ENCODE data around the gene ARL6IP6. TPM values are rescaled to one million over a fixed set of nuclear protein-coding genes. Genes with fewer than 3 reads are reported as not detected.
"Not testable (repeated sequence)": the region's sequence is repeated elsewhere in the genome, so short reads cannot be mapped to it uniquely, and the experiment has no call there.

ARL6IP6 gene
- total RNA-seq, 1 donor from 2014 or later: 26.6 TPM

DNA sequence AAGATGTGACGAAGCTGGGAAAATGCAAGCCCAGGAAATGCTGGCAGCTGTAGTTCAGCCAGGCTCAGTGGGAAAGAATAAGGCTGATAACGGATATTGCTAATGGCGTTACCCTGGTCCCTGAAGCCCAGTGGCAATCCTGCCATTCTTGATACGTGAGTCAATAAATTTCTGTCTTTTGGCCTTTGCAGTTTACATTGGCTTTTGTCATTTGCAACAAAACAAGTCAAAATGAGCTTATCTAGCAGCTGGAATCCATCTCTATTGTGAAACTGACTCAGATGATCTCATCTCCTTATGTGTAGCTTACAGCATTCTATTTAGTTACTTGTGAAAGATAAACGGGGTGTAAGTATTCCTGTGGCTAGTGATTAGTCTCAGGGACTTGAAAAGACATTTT lies 43.8 kb downstream of the ARL6IP6 start:
- H3K9me3 Mint-ChIP-seq: no peaks in the 10 kb centered on the region
- H3K4me1 Mint-ChIP-seq (ENCODE audit: unreplicated experiment): no peaks in the 10 kb centered on the region
- no peak overlapping the region for H3K27ac Mint-ChIP-seq
- no peak overlapping the region for H3K4me3 Mint-ChIP-seq
- TF ChIP-seq, protein P1, sequence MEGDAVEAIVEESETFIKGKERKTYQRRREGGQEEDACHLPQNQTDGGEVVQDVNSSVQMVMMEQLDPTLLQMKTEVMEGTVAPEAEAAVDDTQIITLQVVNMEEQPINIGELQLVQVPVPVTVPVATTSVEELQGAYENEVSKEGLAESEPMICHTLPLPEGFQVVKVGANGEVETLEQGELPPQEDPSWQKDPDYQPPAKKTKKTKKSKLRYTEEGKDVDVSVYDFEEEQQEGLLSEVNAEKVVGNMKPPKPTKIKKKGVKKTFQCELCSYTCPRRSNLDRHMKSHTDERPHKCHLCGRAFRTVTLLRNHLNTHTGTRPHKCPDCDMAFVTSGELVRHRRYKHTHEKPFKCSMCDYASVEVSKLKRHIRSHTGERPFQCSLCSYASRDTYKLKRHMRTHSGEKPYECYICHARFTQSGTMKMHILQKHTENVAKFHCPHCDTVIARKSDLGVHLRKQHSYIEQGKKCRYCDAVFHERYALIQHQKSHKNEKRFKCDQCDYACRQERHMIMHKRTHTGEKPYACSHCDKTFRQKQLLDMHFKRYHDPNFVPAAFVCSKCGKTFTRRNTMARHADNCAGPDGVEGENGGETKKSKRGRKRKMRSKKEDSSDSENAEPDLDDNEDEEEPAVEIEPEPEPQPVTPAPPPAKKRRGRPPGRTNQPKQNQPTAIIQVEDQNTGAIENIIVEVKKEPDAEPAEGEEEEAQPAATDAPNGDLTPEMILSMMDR (conservative IDR thresholded peaks at IDR 0.05): no peak
- DNase-seq (ENCODE audit: extremely low spot score, unreplicated experiment): no peak
- no peaks in the 10 kb centered on the region for H3K27me3 Mint-ChIP-seq
- H3K36me3 Mint-ChIP-seq: peaks cover 24% of the 10 kb centered on the region

DNA sequence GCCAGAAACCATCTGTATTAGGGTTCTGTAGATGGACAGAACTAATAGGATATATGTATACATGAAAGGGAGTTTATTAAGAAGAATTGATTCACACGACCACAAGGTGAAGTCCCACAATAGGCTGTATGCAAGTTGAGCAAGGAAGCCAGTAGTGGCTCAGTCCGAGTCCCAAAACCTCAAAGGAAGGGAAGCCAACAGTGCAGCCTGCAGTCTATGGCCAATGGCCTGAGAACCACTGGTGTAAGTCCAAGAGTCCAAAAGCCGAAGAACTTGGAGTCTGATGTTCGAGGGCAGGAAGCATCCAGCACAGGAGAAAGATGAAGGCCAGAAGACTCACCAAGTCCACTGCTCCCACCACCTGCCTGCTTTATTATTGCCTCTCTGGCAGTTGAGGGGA lies 44.8 kb downstream of the ARL6IP6 start:
- not testable (repeated sequence) for H3K27me3 Mint-ChIP-seq; H3K27ac Mint-ChIP-seq; H3K9me3 Mint-ChIP-seq; DNase-seq (ENCODE audit: extremely low spot score, unreplicated experiment); H3K4me1 Mint-ChIP-seq (ENCODE audit: unreplicated experiment); H3K4me3 Mint-ChIP-seq
- H3K36me3 Mint-ChIP-seq: peaks cover 24% of the 10 kb centered on the region

DNA sequence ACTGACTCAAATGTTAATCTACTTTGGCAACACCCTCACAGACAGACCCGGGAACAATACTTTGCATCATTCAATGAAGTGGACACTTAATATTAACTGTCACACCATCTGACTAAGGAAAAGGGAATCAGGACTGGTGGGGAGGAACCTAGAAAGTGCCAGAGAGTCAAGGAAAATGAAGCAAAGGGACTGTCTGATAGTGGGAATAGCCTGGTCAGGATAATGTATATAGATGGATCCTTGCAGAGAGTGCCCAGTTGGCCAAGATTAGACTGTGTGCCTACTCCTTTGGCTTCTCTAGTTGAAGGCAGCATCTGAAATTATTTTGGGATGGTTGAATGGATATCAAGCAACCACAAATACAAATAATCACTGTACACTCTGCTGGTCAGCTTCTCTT lies 45.2 kb downstream of the ARL6IP6 start:
- DNase-seq (ENCODE audit: extremely low spot score, unreplicated experiment): no peak

DNA sequence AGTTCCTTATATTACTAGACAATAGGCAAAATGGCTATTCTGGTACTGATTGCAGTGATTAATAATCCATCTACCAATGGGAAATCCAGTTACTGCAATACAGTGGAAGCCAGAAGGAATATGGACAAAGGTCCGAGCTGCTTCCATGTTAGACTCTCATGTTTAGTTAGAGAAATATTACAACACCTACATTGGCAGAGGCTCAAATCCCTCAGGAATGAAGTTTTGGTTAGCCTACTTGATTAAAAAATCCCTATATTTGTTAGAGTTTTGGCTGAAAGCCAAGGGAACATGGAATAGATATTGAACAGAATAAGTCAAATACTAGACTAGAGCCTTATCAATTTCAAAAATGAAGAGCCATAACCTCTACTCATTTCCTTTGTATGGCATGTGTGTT lies 48.5 kb downstream of the ARL6IP6 start:
- Mint-ChIP-seq H3K27me3 (no peaks in the 10 kb centered on the region), H3K36me3 (peaks cover 10% of the 10 kb centered on the region), H3K4me1 (ENCODE audit: unreplicated experiment) (no peaks in the 10 kb centered on the region), H3K27ac (no peak overlapping the region), H3K4me3 (no peak overlapping the region), H3K9me3 (no peaks in the 10 kb centered on the region)
- no peak for DNase-seq (ENCODE audit: extremely low spot score, unreplicated experiment)
- TF ChIP-seq, protein P1 (conservative IDR thresholded peaks at IDR 0.05): no peak

More for the DNA sequence above, 45.2 kb downstream of the ARL6IP6 start:
- H3K27me3 Mint-ChIP-seq: no peaks in the 10 kb centered on the region
- H3K4me3 Mint-ChIP-seq: no peak overlapping the region
- no peaks in the 10 kb centered on the region for H3K4me1 Mint-ChIP-seq (ENCODE audit: unreplicated experiment)
- H3K36me3 Mint-ChIP-seq: peaks cover 23% of the 10 kb centered on the region
- TF ChIP-seq, protein P1 (conservative IDR thresholded peaks at IDR 0.05): no peak
- no peaks in the 10 kb centered on the region for H3K9me3 Mint-ChIP-seq
- H3K27ac Mint-ChIP-seq: no peak overlapping the region

DNA sequence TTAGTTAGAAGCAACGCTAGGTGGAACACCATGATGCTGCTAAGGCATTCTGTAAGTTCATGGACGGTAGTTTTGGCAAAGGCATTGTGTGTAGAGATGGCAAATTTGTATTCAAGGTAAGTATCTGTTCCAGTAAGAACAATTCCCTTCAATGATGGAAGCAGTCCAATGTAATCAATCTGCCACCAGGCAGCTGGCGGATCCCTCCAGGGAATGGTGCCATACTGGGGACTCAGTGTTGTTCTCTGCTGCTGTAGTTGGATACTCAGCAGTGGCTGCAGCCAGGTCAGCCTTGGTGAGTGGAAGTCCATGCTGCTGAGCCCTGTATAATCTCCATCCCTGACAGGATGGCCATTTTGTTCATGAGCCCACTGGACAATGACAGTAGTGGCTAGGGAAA lies 62.8 kb downstream of the ARL6IP6 start:
- no peaks in the 10 kb centered on the region for H3K9me3 Mint-ChIP-seq
- H3K36me3 Mint-ChIP-seq: no peaks in the 10 kb centered on the region

DNA sequence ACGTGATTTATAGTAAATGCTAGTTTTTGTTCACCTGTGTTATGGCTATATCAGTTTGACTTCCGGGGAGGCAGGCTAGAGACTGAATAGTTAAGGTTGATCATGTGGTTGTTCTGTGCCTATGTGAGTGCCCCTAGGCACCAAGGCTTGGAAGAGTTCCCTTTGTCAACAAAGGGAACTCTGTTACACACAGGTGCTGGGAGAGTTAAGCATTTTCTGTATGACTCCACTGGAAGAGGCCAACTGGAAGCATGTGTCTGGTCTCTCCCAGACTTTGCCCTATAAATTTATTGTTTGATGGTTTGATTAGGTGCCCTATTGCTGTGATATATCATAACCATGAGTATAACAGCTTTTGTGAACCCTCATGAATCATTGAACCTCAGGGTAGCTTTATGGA lies 63.8 kb downstream of the ARL6IP6 start:
- H3K36me3 Mint-ChIP-seq: no peaks in the 10 kb centered on the region
- H3K4me3 Mint-ChIP-seq: no peak overlapping the region
- H3K27me3 Mint-ChIP-seq: peaks cover 4% of the 10 kb centered on the region
- no peaks in the 10 kb centered on the region for H3K4me1 Mint-ChIP-seq (ENCODE audit: unreplicated experiment)
- DNase-seq (ENCODE audit: extremely low spot score, unreplicated experiment): no peak
- TF ChIP-seq, protein P1 (conservative IDR thresholded peaks at IDR 0.05): no peak
- H3K9me3 Mint-ChIP-seq: peaks cover 4% of the 10 kb centered on the region
- H3K27ac Mint-ChIP-seq: no peak overlapping the region

More for the DNA sequence above, 62.8 kb downstream of the ARL6IP6 start:
- Mint-ChIP-seq H3K4me3 (no peak overlapping the region), H3K27me3 (peaks cover 4% of the 10 kb centered on the region), H3K27ac (no peak overlapping the region), H3K4me1 (ENCODE audit: unreplicated experiment) (no peaks in the 10 kb centered on the region)
- TF ChIP-seq, protein P1 (conservative IDR thresholded peaks at IDR 0.05): no peak
- DNase-seq (ENCODE audit: extremely low spot score, unreplicated experiment): no peak

Data from type B pancreatic cell (in vitro differentiated cells).